Activated CD8-positive, alpha-beta memory T cell treated with anti-CD3 and anti-CD28 coated beads, Interleukin-2, amount 10 ng/mL, durations not matched to agents 7 days and 5 days (primary cell): ENCODE results near the gene USP54. TPM values are rescaled to one million over a fixed set of nuclear protein-coding genes. Genes with fewer than 3 reads are reported as not detected.

ENCODE experiments used
- ATAC-seq: fragments of 150-1000 bp; cut with Tn5 transposase; one replicate; pipeline ENCODE4 v1.10.0; 2021; ENCODE audit warnings: moderate library complexity
- CTCF ChIA-PET: fragments of 350-600 bp; sonication (Branson Sonifier 250); formaldehyde crosslinking; loops from one replicate; lab custom pipeline; 2021; ENCODE audit warnings: antibody characterized with exemption; lab: Charles Lee
- DNase-seq: peaks from one replicate; pipeline ENCODE4 v3.0.0-alpha.2; 2020
- H3K27ac Mint-ChIP-seq: one replicate; pipeline ENCODE4 v1.8.0; 2021; ENCODE audit warnings: mild to moderate bottlenecking, mixed read lengths
- H3K27me3 Mint-ChIP-seq: one replicate; pipeline ENCODE4 v1.8.0; 2021; ENCODE audit warnings: mixed read lengths
- H3K36me3 Mint-ChIP-seq: one replicate; pipeline ENCODE4 v1.8.0; 2021; ENCODE audit warnings: mild to moderate bottlenecking, mixed read lengths
- H3K4me1 Mint-ChIP-seq: one replicate; pipeline ENCODE4 v1.8.0; 2021; ENCODE audit warnings: mixed read lengths
- H3K4me3 Mint-ChIP-seq: one replicate; pipeline ENCODE4 v1.8.0; 2021; ENCODE audit warnings: mild to moderate bottlenecking, moderate library complexity, mixed read lengths
- H3K9me3 Mint-ChIP-seq: one replicate; pipeline ENCODE4 v1.8.0; 2022; ENCODE audit warnings: low read depth, mixed read lengths
- total RNA-seq, 2 experiments: library from RNA; stranded (reverse); gene quantifications; one replicate each; pipeline ENCODE4 v1.2.3, GENCODE V29; 2021

Gene USP54
- total RNA-seq, 2 experiments from 2014 or later: 3.5 to 6.7 TPM

- DNase-seq: no peak
- Mint-ChIP-seq H3K9me3 (no peaks in the 10 kb centered on the region), H3K27me3 (no peaks in the 10 kb centered on the region), H3K4me1 (peaks cover 11% of the 10 kb centered on the region), H3K27ac (no peak overlapping the region), H3K36me3 (peaks cover 39% of the 10 kb centered on the region), H3K4me3 (no peak overlapping the region)
- ATAC-seq: no peak
- CTCF ChIA-PET: no interaction called here
Observed at GRCh38 chr10:73465978-73466726, 125.0 kb downstream of the USP54 start.

GRCh38 chr10:73460897-73461296, 130.2 kb downstream of the USP54 start:
- no peak overlapping the region for H3K27ac Mint-ChIP-seq
- H3K36me3 Mint-ChIP-seq: peaks cover 30% of the 10 kb centered on the region
- no peaks in the 10 kb centered on the region for H3K4me1 Mint-ChIP-seq
- DNase-seq: no peak
- no peak for ATAC-seq
- CTCF ChIA-PET: no interaction called here
- H3K27me3 Mint-ChIP-seq: no peaks in the 10 kb centered on the region
- no peaks in the 10 kb centered on the region for H3K9me3 Mint-ChIP-seq
- H3K4me3 Mint-ChIP-seq: no peak overlapping the region

- CTCF ChIA-PET: no interaction called here
Observed at GRCh38 chr10:73459683-73460314, 131.3 kb downstream of the USP54 start.

GRCh38 chr10:73456187-73456890, 134.8 kb downstream of the USP54 start:
- no peak for ATAC-seq

More at GRCh38 chr10:73459683-73460314, 131.3 kb downstream of the USP54 start:
- no peak for ATAC-seq
- no peak overlapping the region for H3K27ac Mint-ChIP-seq
- H3K36me3 Mint-ChIP-seq: peaks cover 29% of the 10 kb centered on the region
- H3K4me1 Mint-ChIP-seq: no peaks in the 10 kb centered on the region
- H3K27me3 Mint-ChIP-seq: no peaks in the 10 kb centered on the region
- H3K4me3 Mint-ChIP-seq: no peak overlapping the region
- no peaks in the 10 kb centered on the region for H3K9me3 Mint-ChIP-seq
- DNase-seq: no peak

GRCh38 chr10:73449113-73449512, 142.0 kb downstream of the USP54 start:
- DNase-seq (no peak), ATAC-seq (no peak)
- peaks cover 15% of the 10 kb centered on the region for H3K36me3 Mint-ChIP-seq
- H3K27ac Mint-ChIP-seq: no peak overlapping the region
- H3K9me3 Mint-ChIP-seq: no peaks in the 10 kb centered on the region
- H3K4me3 Mint-ChIP-seq: no peak overlapping the region
- CTCF ChIA-PET: no interaction called here
- H3K4me1 Mint-ChIP-seq: no peaks in the 10 kb centered on the region
- H3K27me3 Mint-ChIP-seq: no peaks in the 10 kb centered on the region

More at GRCh38 chr10:73456187-73456890, 134.8 kb downstream of the USP54 start:
- Mint-ChIP-seq H3K27ac (no peak overlapping the region), H3K4me1 (no peaks in the 10 kb centered on the region), H3K36me3 (peaks cover 22% of the 10 kb centered on the region), H3K4me3 (no peak overlapping the region), H3K9me3 (no peaks in the 10 kb centered on the region), H3K27me3 (no peaks in the 10 kb centered on the region)
- CTCF ChIA-PET: no interaction called here
- no peak for DNase-seq

- Mint-ChIP-seq H3K27me3 (no peaks in the 10 kb centered on the region), H3K27ac (no peak overlapping the region), H3K36me3 (peaks cover 13% of the 10 kb centered on the region), H3K9me3 (no peaks in the 10 kb centered on the region), H3K4me3 (no peak overlapping the region), H3K4me1 (no peaks in the 10 kb centered on the region)
- no peak for ATAC-seq
- CTCF ChIA-PET: no interaction called here
- DNase-seq: no peak
Observed at GRCh38 chr10:73448384-73448783, 142.8 kb downstream of the USP54 start.

Other genes starting within 250 kb of the USP54 start
- under 1 TPM; 0.38 to 0.80 TPM for gene CFAP70, start 232.5 kb downstream of the USP54 start, total RNA-seq
- gene ANXA7, start 177.3 kb downstream of the USP54 start, total RNA-seq: 100 to 1,000 TPM in 1 of 2 experiments, 10 to 100 TPM in 1; 80.4 to 113 TPM
- 1 to 10 TPM; 2.9 to 4.1 TPM for gene MSS51, start 157.8 kb downstream of the USP54 start, total RNA-seq
- gene PPP3CB, start 95.3 kb downstream of the USP54 start, total RNA-seq: 10 to 100 TPM; 48.7 to 49.1 TPM
- gene MYOZ1, start 50.1 kb upstream of the USP54 start, total RNA-seq: not detected
- under 1 TPM in 1 of 2 experiments, not detected in 1; 0.06 TPM for gene SYNPO2L, start 64.7 kb upstream of the USP54 start, total RNA-seq
- gene AGAP5, start 106.8 kb upstream of the USP54 start, total RNA-seq: 10 to 100 TPM in 1 of 2 experiments, 1 to 10 TPM in 1; 9.8 to 12.3 TPM
- gene SEC24C, start 153.0 kb upstream of the USP54 start, total RNA-seq: 10 to 100 TPM; 84.5 to 98.0 TPM
- 10 to 100 TPM; 29.0 to 36.2 TPM for gene CHCHD1, start 190.7 kb upstream of the USP54 start, total RNA-seq
- 10 to 100 TPM; 73.6 to 83.7 TPM for gene ZSWIM8, start 194.3 kb upstream of the USP54 start, total RNA-seq
- 10 to 100 TPM; 49.4 to 64.5 TPM for gene NDST2, start 220.3 kb upstream of the USP54 start, total RNA-seq